Muscle of leg (tissue), 11 donors: ENCODE measurements around the gene FAM171A2. TPM values are rescaled to one million over a fixed set of nuclear protein-coding genes. Genes with fewer than 3 reads are reported as not detected.

ENCODE experiments used
- DNase-seq: peaks from one replicate; pipeline ENCODE4 v3.0.0; 2013
- H3K27ac ChIP-seq: one replicate; pipeline ENCODE4 v1.5.1; 2013; ENCODE audit warnings: mild to moderate bottlenecking, low read length, control low read depth
- H3K27me3 ChIP-seq: one replicate; pipeline ENCODE4 v1.6.1; 2013; ENCODE audit warnings: low read length; ENCODE audit not compliant: control insufficient read depth, insufficient read depth
- H3K36me3 ChIP-seq: one replicate; pipeline ENCODE4 v1.6.1; 2013; ENCODE audit warnings: low read length; ENCODE audit not compliant: control insufficient read depth, insufficient read depth
- H3K4me1 ChIP-seq: one replicate; pipeline ENCODE4 v1.6.1; 2013; ENCODE audit warnings: low read length; ENCODE audit not compliant: control insufficient read depth, insufficient read depth
- H3K4me3 ChIP-seq: one replicate; pipeline ENCODE4 v1.5.1; 2013; ENCODE audit warnings: low read length, control low read depth
- H3K9me3 ChIP-seq: replicated peaks from 2 replicates; pipeline ENCODE4 v1.6.1; 2013; ENCODE audit warnings: low read depth, low read length; ENCODE audit not compliant: control insufficient read depth
- WGBS: methylation state at CpG from one replicate; pipeline ENCODE4 v1.1.5; 2013; ENCODE audit warnings: missing lambda C conversion rate; ENCODE audit not compliant: insufficient coverage; 5-methylcytosine and 5-hydroxymethylcytosine counted together
- polyA plus RNA-seq, 8 donors: library from polyadenylated mRNA; unstranded; fragments of 120-200 nt; gene quantifications; one replicate each; pipeline versions ENCODE4 v1.2.1 to v1.2.3, GENCODE V29; 2013; ENCODE audit warnings: inconsistent platforms in 1 of 8, low replicate concordance in 1 of 8; ENCODE audit not compliant: insufficient read length in 8 of 8, insufficient read depth in 1 of 8
- total RNA-seq: library from RNA; stranded (reverse); fragments of 120-200 nt; gene quantifications from one replicate; pipeline ENCODE4 v1.2.4, GENCODE V29; 2013

The FAM171A2 gene
- total and polyA plus RNA-seq, 9 donors, result 52.9 to 110 (median 80.0) TPM

GRCh38 chr17:44354582-44355561 is 8.8 kb downstream of the FAM171A2 start:
- Histone ChIP-seq H3K27me3 (no peaks in the 10 kb centered on the region), H3K27ac (peak overlapping the region; percentile 20), H3K9me3 (no peaks in the 10 kb centered on the region), H3K4me3 (peak overlapping the region; percentile 21), H3K36me3 (peaks cover 53% of the 10 kb centered on the region), H3K4me1 (peaks cover 48% of the 10 kb centered on the region)
- WGBS, result 21% methylated on average over 68 of the region's 77 CpGs
- DNase-seq, result peak; percentile 77

GRCh38 chr17:44353672-44354331 is 9.9 kb downstream of the FAM171A2 start:
- Histone ChIP-seq H3K36me3 (peaks cover 57% of the 10 kb centered on the region), H3K27me3 (no peaks in the 10 kb centered on the region), H3K4me1 (peaks cover 42% of the 10 kb centered on the region), H3K27ac (peak overlapping the region; percentile 85), H3K9me3 (no peaks in the 10 kb centered on the region), H3K4me3 (peak overlapping the region; percentile 41)
- peak; percentile 65 for DNase-seq
- 15% methylated on average over 98 of the region's 98 CpGs for WGBS

GRCh38 chr17:44352828-44353671 is 10.6 kb downstream of the FAM171A2 start:
- Histone ChIP-seq H3K9me3 (no peaks in the 10 kb centered on the region), H3K36me3 (peaks cover 54% of the 10 kb centered on the region), H3K27ac (peak overlapping the region; percentile 85), H3K4me3 (peak overlapping the region; percentile 32), H3K4me1 (peaks cover 35% of the 10 kb centered on the region), H3K27me3 (no peaks in the 10 kb centered on the region)
- 25% methylated on average over 20 of the region's 22 CpGs for WGBS
- peak; percentile 59 for DNase-seq

GRCh38 chr17:44351961-44352827 is 11.5 kb downstream of the FAM171A2 start:
- Histone ChIP-seq H3K4me1 (peaks cover 31% of the 10 kb centered on the region), H3K36me3 (peaks cover 50% of the 10 kb centered on the region), H3K4me3 (no peak overlapping the region), H3K27me3 (no peaks in the 10 kb centered on the region), H3K9me3 (no peaks in the 10 kb centered on the region), H3K27ac (peak overlapping the region; percentile 85)
- peak; percentile 27 for DNase-seq
- WGBS, result 77% methylated on average over 33 of the region's 36 CpGs

GRCh38 chr17:44351464-44351863 is 12.2 kb downstream of the FAM171A2 start:
- WGBS, result 87% methylated on average over 6 of the region's 8 CpGs
- no peak overlapping the region for H3K4me3 ChIP-seq
- DNase-seq, result peak; percentile 15
- no peak overlapping the region for H3K27ac ChIP-seq
- no peaks in the 10 kb centered on the region for H3K27me3 ChIP-seq
- H3K9me3 ChIP-seq, result no peaks in the 10 kb centered on the region
- peaks cover 31% of the 10 kb centered on the region for H3K4me1 ChIP-seq
- H3K36me3 ChIP-seq, result peaks cover 50% of the 10 kb centered on the region

- WGBS, result 68% methylated on average over 5 of the region's 6 CpGs
- H3K9me3 ChIP-seq, result no peaks in the 10 kb centered on the region
- H3K36me3 ChIP-seq, result peaks cover 45% of the 10 kb centered on the region
- no peak overlapping the region for H3K27ac ChIP-seq
- peaks cover 35% of the 10 kb centered on the region for H3K4me1 ChIP-seq
- no peak overlapping the region for H3K4me3 ChIP-seq
- H3K27me3 ChIP-seq, result no peaks in the 10 kb centered on the region
- DNase-seq, result peak; percentile 62
These were observed 12.9 kb downstream of the FAM171A2 start for GRCh38 chr17:44350733-44351226.

- no peak for DNase-seq
- Histone ChIP-seq H3K27ac (no peak overlapping the region), H3K4me3 (no peak overlapping the region), H3K27me3 (no peaks in the 10 kb centered on the region), H3K36me3 (peaks cover 37% of the 10 kb centered on the region), H3K9me3 (no peaks in the 10 kb centered on the region), H3K4me1 (peaks cover 30% of the 10 kb centered on the region)
- WGBS, result 88% methylated on average over 10 of the region's 12 CpGs
These were observed 14.0 kb downstream of the FAM171A2 start for GRCh38 chr17:44349553-44350070.

GRCh38 chr17:44348988-44349364 is 14.7 kb downstream of the FAM171A2 start:
- no peak for DNase-seq
- no peak overlapping the region for H3K4me3 ChIP-seq
- peaks cover 34% of the 10 kb centered on the region for H3K4me1 ChIP-seq
- H3K36me3 ChIP-seq, result peaks cover 37% of the 10 kb centered on the region
- no peaks in the 10 kb centered on the region for H3K27me3 ChIP-seq
- 90% methylated on average over 6 of the region's 6 CpGs for WGBS
- H3K9me3 ChIP-seq, result no peaks in the 10 kb centered on the region
- no peak overlapping the region for H3K27ac ChIP-seq
